ENCODE results near the gene USP3. TPM values are rescaled to one million over a fixed set of nuclear protein-coding genes. Genes with fewer than 3 reads are reported as not detected.

USP3 gene
- total and polyA plus RNA-seq, 2 donors (not counting 1 experiment from before 2014, with no cell fraction given): 43.4 to 152 TPM

DNA sequence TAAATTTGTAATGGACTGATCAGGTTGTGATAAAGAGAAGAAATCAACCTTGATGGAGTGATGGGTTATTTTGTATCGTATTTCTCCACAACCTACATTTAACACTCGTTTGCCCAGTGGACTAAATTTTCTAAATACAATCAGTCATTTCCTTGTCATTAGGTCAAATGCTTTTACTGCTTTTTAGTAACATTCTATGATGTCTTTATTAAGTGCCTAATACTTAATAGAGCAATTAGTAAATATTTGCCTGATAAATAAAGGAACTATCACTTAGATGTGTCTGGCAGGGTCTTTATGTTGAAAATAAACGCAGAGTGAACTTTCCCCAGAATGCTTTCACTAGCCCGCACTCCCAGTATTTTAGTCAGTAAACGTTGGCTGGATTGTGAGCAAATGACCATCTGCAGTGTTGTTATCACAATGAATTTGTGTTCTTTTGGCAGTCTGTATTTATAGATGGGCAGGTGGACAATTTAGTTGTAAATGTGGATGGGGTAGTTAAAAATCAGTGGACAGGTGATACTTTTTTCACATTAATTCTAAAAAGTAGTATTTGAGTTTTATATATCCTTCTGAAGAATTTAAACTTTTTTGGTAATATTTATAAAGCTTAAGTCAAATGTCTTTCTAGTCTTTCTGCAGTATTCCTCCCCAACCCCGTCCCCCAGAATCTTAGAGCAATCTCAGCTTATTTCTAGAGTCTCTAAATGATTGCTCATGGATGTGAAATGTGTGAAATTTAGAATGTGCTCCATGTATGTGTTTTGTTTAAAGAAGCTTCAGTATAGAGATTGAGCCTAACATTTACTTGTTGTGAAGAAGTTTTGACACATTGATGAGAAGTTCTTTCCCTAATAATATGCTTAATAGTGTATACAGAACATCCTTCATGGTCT is 4.9 kb downstream of the USP3 start:
- Histone ChIP-seq H3K27me3 (replicated peaks in 1 of 4; ENCODE audit: control extremely low read depth in 1 of 4, control insufficient read depth in 3 of 4, insufficient read depth in 4 of 4, low read length in 3 of 4) (no peaks in the 10 kb centered on the region), H3K27ac (ENCODE audit: low read length in 2 of 2) (peak overlapping the region in 1 of 2 donors; percentile 8), H3K9me3 (ENCODE audit: control extremely low read depth in 1 of 3, control insufficient read depth in 2 of 3, insufficient read depth in 1 of 3, low read length in 2 of 3) (no peaks in the 10 kb centered on the region), H2AFZ (ENCODE audit: insufficient read depth, low read depth, low read length, poor library complexity, severe bottlenecking) (no peak overlapping the region), H3K9ac (ENCODE audit: low read length) (no peak overlapping the region), H3K4me1 (ENCODE audit: control insufficient read depth in 2 of 2, insufficient read depth in 2 of 2, low read length in 2 of 2) (peaks cover 49 to 75% of the 10 kb centered on the region in 2 donors), H4K20me1 (ENCODE audit: control insufficient read depth, insufficient read depth, low read length, poor library complexity, severe bottlenecking) (peaks cover 59% of the 10 kb centered on the region), H3K79me2 (ENCODE audit: control insufficient read depth, insufficient read depth, low read length) (peaks cover 91% of the 10 kb centered on the region), H3K4me2 (replicated peaks; ENCODE audit: low read depth, low read length, poor library complexity, severe bottlenecking) (peak overlapping the region; percentile 38), H3K36me3 (replicated peaks in 1 of 2; ENCODE audit: control extremely low read depth in 1 of 2, control insufficient read depth in 1 of 2, extremely low read depth in 1 of 2, insufficient read depth in 2 of 2, low read length in 1 of 2) (no peaks in the 10 kb centered on the region), H3K4me3 (ENCODE audit: control extremely low read depth in 1 of 5, extremely low read depth in 1 of 5, insufficient read depth in 1 of 5, low read depth in 2 of 5, low read length in 4 of 5) (no peak overlapping the region)
- H3K27ac Mint-ChIP-seq: peak overlapping the region; percentile 50
- DNase-seq (no peak), ATAC-seq (ENCODE audit: low read depth) (no peak)
- CTCF ChIA-PET: interaction anchor here (1.4 to 8.8 kb wide), 8 partner anchors 20 to 47 kb away, joined by 3 to 148 read pairs (median 12); no protein-coding TSS in a partner anchor
- POLR2A ChIA-PET: interaction anchor here (0.6 kb wide), 1 partner anchor 577 kb away, joined by 9 read pairs; no protein-coding TSS in a partner anchor
- no peaks in the 10 kb centered on the region for H3K9me3 Mint-ChIP-seq (ENCODE audit: insufficient read depth)
- H3K27me3 Mint-ChIP-seq: no peaks in the 10 kb centered on the region
- intact Hi-C loops (cut with micrococcal nuclease): loop anchor here (5.0 kb wide), 1 partner anchor 33 kb away; no protein-coding TSS in a partner anchor
- peaks cover 76% of the 10 kb centered on the region for H3K4me1 Mint-ChIP-seq
- WGBS (ENCODE audit: insufficient coverage): 83% methylated on average over 3 of the region's 6 CpGs
- H3K4me3 Mint-ChIP-seq: peak overlapping the region; percentile 47
- TF ChIP-seq, protein P1, sequence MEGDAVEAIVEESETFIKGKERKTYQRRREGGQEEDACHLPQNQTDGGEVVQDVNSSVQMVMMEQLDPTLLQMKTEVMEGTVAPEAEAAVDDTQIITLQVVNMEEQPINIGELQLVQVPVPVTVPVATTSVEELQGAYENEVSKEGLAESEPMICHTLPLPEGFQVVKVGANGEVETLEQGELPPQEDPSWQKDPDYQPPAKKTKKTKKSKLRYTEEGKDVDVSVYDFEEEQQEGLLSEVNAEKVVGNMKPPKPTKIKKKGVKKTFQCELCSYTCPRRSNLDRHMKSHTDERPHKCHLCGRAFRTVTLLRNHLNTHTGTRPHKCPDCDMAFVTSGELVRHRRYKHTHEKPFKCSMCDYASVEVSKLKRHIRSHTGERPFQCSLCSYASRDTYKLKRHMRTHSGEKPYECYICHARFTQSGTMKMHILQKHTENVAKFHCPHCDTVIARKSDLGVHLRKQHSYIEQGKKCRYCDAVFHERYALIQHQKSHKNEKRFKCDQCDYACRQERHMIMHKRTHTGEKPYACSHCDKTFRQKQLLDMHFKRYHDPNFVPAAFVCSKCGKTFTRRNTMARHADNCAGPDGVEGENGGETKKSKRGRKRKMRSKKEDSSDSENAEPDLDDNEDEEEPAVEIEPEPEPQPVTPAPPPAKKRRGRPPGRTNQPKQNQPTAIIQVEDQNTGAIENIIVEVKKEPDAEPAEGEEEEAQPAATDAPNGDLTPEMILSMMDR (IDR thresholded peaks at IDR 0.05): no peak
- no peak for TF ChIP-seq EZH2 (IDR thresholded peaks at IDR 0.05; ENCODE audit: borderline replicate concordance, insufficient read depth, low read depth, low read length, poor library complexity, severe bottlenecking)

All from B cell (primary cell).